Nephron (organoid): ENCODE results near the gene CHL1.

Experiments used
- H3K27ac Mint-ChIP-seq, 3 experiments: 2 replicates each; pipeline ENCODE4 v1.8.0; 2020; ENCODE audit warnings: mixed read lengths in 3 of 3, mild to moderate bottlenecking in 2 of 3, moderate library complexity in 1 of 3
- H3K27me3 Mint-ChIP-seq: 2 replicates; pipeline ENCODE4 v1.8.0; 2021; ENCODE audit warnings: low read depth, mild to moderate bottlenecking, moderate library complexity, mixed read lengths
- H3K36me3 Mint-ChIP-seq: 2 replicates; pipeline ENCODE4 v1.8.0; 2020; ENCODE audit warnings: low read depth, mixed read lengths
- H3K4me1 Mint-ChIP-seq: 2 replicates; pipeline ENCODE4 v1.8.0; 2020; ENCODE audit warnings: mixed read lengths
- H3K4me3 Mint-ChIP-seq, 3 experiments: 2 replicates each; pipeline ENCODE4 v1.8.0; 2020; ENCODE audit warnings: mild to moderate bottlenecking in 3 of 3, mixed read lengths in 3 of 3, moderate library complexity in 2 of 3
- H3K9me3 Mint-ChIP-seq: 2 replicates; pipeline ENCODE4 v1.8.0; 2020; ENCODE audit warnings: mixed read lengths
- TF ChIP-seq, protein P1 (sequence below), 3 experiments: fragments of 200-600 bp; sonication (generic); IDR thresholded peaks; one replicate each; pipeline ENCODE4 v1.5.0; 2021; ENCODE audit warnings: antibody characterized with exemption in 3 of 3; ENCODE audit not compliant: unreplicated experiment in 3 of 3

Gene CHL1

DNA sequence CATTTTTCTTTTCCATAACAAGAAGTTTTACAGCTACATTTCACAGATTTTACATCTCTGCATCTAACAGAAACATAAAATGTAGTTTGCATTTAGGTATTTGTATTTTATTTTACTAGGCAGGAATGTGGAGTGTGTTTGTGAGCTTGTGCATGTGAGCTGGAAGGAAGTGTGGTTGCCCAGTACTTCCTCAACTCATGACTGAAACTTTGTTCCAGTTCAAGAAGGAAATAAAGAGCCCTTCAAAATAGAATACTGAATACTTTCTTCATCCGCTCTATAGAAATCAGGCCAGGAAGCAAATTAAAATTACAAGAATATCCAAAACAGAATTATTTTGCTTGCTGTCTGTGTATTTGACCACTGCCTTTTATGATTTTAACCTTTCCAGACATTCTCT is 81.3 kb downstream of the CHL1 start:
- no peaks in the 10 kb centered on the region for H3K27me3 Mint-ChIP-seq
- no peak overlapping the region for H3K4me3 Mint-ChIP-seq
- TF ChIP-seq, protein P1, sequence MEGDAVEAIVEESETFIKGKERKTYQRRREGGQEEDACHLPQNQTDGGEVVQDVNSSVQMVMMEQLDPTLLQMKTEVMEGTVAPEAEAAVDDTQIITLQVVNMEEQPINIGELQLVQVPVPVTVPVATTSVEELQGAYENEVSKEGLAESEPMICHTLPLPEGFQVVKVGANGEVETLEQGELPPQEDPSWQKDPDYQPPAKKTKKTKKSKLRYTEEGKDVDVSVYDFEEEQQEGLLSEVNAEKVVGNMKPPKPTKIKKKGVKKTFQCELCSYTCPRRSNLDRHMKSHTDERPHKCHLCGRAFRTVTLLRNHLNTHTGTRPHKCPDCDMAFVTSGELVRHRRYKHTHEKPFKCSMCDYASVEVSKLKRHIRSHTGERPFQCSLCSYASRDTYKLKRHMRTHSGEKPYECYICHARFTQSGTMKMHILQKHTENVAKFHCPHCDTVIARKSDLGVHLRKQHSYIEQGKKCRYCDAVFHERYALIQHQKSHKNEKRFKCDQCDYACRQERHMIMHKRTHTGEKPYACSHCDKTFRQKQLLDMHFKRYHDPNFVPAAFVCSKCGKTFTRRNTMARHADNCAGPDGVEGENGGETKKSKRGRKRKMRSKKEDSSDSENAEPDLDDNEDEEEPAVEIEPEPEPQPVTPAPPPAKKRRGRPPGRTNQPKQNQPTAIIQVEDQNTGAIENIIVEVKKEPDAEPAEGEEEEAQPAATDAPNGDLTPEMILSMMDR (IDR thresholded peaks at IDR 0.05; ENCODE audit: unreplicated experiment in 3 of 3) = no peak
- H3K27ac Mint-ChIP-seq = peak overlapping the region; percentile 57 to 74 (median 66)
- H3K9me3 Mint-ChIP-seq = peaks cover 7% of the 10 kb centered on the region
- no peaks in the 10 kb centered on the region for H3K36me3 Mint-ChIP-seq
- peaks cover 13% of the 10 kb centered on the region for H3K4me1 Mint-ChIP-seq

DNA sequence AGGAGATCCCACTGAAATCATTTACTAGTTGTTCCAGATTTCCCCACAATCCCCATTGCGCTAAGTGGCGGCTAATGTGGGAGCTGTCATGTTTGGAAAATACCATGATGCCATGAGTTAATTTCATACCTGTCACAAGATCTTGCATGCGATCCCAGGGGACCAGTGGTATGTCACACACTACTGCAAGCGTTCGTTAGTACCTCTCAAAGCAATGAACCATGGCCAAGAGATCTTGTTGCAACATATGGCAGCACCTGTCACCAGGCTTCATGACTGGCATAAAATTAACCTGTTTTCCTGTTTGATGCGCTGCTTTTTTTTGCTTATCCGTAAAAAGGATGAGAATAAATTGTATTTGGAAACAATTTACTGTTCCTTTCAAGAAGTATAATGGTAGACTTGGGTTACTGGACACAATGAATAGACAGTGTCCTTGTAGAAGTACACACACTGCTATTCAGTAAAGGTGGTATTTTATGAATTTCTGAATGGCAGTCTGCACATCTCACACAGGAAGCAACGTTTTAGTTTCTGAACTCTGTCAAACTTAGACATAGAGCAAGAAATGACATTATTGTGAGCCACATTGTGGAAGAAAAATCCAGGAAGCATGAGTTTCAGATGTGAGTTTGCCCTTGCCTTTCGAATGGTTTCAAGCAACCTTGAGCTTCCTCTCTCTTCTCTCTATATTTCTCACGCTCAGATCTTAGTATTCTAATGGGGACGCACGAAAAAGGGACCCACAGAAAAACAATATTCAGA is 81.9 kb downstream of the CHL1 start:
- H3K36me3 Mint-ChIP-seq = no peaks in the 10 kb centered on the region
- H3K4me3 Mint-ChIP-seq = no peak overlapping the region
- H3K4me1 Mint-ChIP-seq = peaks cover 13% of the 10 kb centered on the region
- H3K9me3 Mint-ChIP-seq = peaks cover 8% of the 10 kb centered on the region
- H3K27me3 Mint-ChIP-seq = no peaks in the 10 kb centered on the region
- peak overlapping the region; percentile 57 to 74 (median 66) for H3K27ac Mint-ChIP-seq
- TF ChIP-seq, protein P1 (IDR thresholded peaks at IDR 0.05; ENCODE audit: unreplicated experiment in 3 of 3) = no peak

DNA sequence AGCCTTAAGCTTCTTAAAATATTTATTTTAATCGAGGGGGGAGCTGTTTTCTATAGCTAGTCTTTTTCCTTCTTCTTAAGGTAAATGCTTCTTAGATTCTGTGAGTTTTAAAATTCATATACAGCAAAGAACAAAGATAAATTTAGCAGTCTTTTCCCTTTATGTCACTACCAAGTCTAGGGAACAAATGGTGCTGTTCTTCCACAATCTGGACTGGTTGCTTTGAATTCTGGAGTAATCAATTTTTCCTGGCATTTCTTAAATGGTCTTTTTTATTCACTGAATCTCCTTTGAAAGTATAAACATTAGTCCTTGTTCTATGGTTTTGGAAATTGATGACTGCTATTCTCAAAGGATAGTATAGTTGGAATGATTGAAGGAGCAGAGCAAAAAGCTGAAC is 82.8 kb downstream of the CHL1 start:
- Mint-ChIP-seq H3K36me3 (no peaks in the 10 kb centered on the region), H3K27me3 (no peaks in the 10 kb centered on the region), H3K27ac (peak overlapping the region; percentile 32 to 57 (median 42)), H3K4me1 (peaks cover 13% of the 10 kb centered on the region), H3K9me3 (peaks cover 8% of the 10 kb centered on the region), H3K4me3 (no peak overlapping the region)
- TF ChIP-seq, protein P1 (IDR thresholded peaks at IDR 0.05; ENCODE audit: unreplicated experiment in 3 of 3) = no peak

DNA sequence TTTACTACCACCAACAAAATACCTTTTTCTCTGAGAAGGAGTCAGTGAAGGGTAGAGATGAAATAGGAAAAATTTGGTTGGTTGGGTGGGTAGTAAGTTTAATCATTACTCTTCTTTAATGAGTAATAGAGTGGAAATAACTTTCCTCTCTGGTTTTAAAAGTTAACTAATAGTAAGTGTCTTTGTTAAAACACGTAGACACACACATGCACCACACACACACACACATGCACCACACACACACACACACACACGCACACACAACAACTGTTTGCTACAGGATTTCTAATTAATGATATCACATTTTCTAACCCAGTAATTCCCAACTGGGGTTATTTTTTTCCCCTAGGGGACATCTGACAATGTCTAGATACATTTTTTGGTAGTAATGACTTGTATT is 84.1 kb downstream of the CHL1 start:
- H3K4me1 Mint-ChIP-seq = peaks cover 13% of the 10 kb centered on the region
- H3K36me3 Mint-ChIP-seq = no peaks in the 10 kb centered on the region
- H3K27ac Mint-ChIP-seq = peak overlapping the region; percentile 81 to 93 (median 89)
- no peaks in the 10 kb centered on the region for H3K27me3 Mint-ChIP-seq
- H3K9me3 Mint-ChIP-seq = peaks cover 8% of the 10 kb centered on the region
- TF ChIP-seq, protein P1 (IDR thresholded peaks at IDR 0.05; ENCODE audit: unreplicated experiment in 3 of 3) = no peak
- no peak overlapping the region for H3K4me3 Mint-ChIP-seq

DNA sequence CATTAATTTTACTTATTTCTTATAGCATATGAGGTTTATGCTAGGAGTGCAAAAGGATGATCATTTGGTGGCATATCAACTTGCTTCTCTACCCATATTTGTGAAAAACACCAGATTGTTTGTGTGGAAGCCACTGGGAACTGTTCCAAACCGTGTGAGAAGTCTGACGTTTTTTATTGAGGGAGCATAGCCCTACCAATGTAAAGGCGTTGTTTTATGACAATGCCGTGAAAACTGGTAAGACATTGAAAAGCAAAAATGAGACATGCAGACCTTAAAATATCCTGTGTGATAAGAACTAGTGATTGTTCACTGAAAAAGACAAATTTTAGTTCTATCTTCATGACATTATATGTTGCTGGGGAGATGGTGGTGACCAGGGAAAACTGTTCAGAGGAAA is 87.8 kb downstream of the CHL1 start:
- Mint-ChIP-seq H3K36me3 (no peaks in the 10 kb centered on the region), H3K9me3 (peaks cover 8% of the 10 kb centered on the region), H3K27me3 (no peaks in the 10 kb centered on the region), H3K4me3 (no peak overlapping the region), H3K4me1 (no peaks in the 10 kb centered on the region), H3K27ac (no peak overlapping the region)
- TF ChIP-seq, protein P1 (IDR thresholded peaks at IDR 0.05; ENCODE audit: unreplicated experiment in 3 of 3) = no peak

DNA sequence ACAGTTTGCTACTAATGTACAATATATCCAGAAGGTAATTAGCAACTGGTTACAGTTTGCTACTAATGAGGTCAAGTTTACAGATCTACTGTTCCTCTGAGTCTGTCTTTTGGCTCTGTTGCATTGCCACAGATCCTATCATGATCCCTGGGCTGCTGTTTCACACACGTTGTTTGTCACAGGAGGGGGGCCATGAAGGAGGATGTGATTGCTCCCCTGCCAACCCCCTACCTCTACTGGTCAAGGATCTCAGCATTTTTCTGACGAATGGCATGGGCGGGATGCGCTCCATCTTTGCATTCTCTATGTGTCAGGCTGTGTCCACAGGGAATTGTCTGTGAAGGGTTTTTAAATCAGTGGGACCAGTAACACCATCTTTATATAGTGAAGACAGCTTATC is 91.9 kb downstream of the CHL1 start:
- no peaks in the 10 kb centered on the region for H3K27me3 Mint-ChIP-seq
- TF ChIP-seq, protein P1 (IDR thresholded peaks at IDR 0.05; ENCODE audit: unreplicated experiment in 3 of 3) = no peak
- no peaks in the 10 kb centered on the region for H3K4me1 Mint-ChIP-seq
- H3K4me3 Mint-ChIP-seq = no peak overlapping the region
- H3K36me3 Mint-ChIP-seq = no peaks in the 10 kb centered on the region
- H3K27ac Mint-ChIP-seq = no peak overlapping the region
- no peaks in the 10 kb centered on the region for H3K9me3 Mint-ChIP-seq
